HG02678 (cell line): Measurements from ENCODE around the gene CSNK2A3.
"Not testable (repeated sequence)": the region's sequence is repeated elsewhere in the genome, so short reads cannot be mapped to it uniquely, and the experiment has no call there.

ENCODE experiments used
- ATAC-seq: cut with Tn5 transposase; IDR thresholded peaks from one replicate; pipeline ENCODE4 v1.9.1; 2021; ENCODE audit warnings: mild to moderate bottlenecking, moderate library complexity; ENCODE audit not compliant: unreplicated experiment

CSNK2A3 gene

DNA sequence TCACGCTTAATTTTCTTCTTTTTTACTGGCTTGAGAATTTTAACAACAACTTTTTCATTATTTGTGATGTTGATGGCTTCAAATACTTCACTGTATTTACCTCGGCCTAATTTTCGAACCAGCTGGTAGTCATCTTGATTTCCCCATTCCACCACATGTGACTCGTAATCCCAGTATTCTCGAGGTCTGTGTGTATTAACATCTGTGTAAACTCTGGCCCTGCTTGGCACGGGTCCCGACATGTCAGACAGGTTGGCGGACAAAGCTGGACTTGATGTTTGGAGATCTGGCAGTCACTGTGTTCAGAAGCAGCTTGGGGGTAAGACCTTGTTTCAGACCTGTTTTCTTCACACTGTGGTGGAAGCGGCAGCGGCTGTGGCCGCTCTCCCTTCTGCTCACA, at the start of gene CSNK2A3:
Gene CSNK2A3, minus strand, starts transcription at position 373 of the 400 bp plus-strand sequence. Its CDS starts 131 bp downstream, at position 242.
- ATAC-seq = not testable (repeated sequence)

- no peak for ATAC-seq
Observed at GRCh38 chr11:11401960-11402535, 49.0 kb upstream of the CSNK2A3 start.

- ATAC-seq = no peak
Observed at GRCh38 chr11:11400635-11401232, 47.7 kb upstream of the CSNK2A3 start.

- ATAC-seq = no peak
Observed at GRCh38 chr11:11400121-11400520, 47.1 kb upstream of the CSNK2A3 start.

- no peak for ATAC-seq
Observed at GRCh38 chr11:11397781-11398180, 44.7 kb upstream of the CSNK2A3 start.

DNA sequence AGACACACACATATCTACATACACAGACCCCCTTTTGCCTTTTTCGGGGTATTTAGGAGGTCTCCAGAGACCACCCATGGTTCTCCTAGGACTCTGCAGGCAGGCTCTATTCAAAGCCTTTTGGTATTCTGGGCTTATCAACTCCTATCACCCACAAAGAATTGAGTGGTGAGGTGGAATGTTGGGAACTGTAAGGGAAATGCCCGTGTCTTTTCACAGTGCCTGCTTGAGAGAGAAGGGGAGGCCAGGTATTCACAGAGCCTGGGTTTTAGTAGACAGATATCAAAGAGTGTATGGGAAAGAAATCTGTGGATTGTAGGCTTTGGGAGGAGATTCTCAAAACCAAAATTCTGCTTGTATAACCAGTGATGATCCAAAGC, 44.0 kb upstream of the CSNK2A3 start:
- no peak for ATAC-seq

GRCh38 chr11:11396301-11397035, 43.4 kb upstream of the CSNK2A3 start:
- ATAC-seq = no peak

DNA sequence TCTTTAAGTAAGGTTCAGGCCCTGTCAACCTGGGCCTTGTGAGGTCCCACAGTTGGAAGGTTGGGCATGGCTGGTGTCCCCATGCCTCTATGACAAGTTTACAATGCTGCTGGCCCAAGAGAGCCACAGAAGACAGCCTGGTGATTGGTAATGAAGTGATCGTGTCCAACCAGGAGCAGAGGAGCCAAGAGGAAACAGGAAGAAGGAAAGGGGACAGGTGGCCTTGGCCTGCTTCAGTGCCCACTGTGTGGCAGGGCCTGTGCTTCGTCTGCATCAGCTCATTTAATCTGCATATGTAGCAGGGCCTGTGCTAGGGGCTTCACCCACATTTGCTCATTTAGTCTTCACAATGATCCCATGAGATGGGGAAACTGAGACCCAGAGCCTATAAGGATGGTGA, 42.1 kb upstream of the CSNK2A3 start:
- no peak for ATAC-seq

- ATAC-seq = no peak
Observed at GRCh38 chr11:11394241-11394640, 41.2 kb upstream of the CSNK2A3 start.

GRCh38 chr11:11391796-11392463, 38.9 kb upstream of the CSNK2A3 start:
- no peak for ATAC-seq

DNA sequence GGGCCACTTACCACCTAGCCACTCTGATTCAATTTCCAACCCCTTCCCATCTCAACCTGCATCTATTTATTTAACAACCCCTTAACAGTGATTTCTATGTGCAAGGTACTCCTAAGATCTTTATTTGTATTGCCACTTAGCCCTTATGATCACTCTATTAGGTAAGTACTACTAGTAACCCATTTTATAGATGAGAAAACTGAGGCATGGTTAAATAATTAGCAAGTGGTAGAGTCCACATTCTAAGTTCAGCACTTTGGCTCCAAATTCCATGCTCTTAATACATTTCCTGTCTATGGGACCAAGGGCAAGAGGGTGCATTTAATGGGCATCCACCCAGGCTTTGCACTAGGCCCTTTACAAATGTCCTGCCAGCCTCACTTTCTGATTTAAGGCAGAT, 38.1 kb upstream of the CSNK2A3 start:
- ATAC-seq = no peak

DNA sequence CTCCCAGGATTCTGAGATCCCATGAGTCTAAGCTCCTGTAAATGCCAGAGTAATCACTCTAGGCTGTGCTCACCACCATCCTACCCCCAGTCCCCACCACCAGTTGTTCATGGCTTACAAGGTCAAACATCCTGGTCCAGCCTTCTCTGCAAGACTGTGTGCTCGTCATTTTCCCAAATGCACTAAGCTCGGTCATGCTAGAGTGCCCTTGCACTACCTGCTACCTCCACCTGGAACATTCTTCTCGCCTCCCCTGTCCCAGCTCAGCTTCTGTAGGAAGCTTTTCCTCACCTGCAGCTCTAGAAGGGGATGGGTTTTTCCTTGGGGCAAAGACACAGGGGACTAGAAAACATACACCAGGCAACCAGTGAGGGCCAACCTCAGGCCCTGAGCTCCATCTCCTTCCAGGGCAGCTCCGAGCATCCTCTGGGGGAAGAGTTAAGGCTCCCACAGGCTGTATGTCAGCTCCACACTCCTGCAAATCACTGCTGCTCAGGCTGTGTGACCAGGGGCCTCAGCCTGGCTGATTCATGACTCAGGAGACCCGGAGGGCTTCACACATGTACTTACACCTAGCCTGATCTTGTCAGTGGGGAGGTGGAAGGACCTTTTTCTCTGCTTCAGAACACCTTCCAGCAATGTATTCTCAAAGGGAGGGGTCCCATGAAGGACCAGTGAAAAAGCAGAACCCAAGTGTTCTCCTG, 37.2 kb upstream of the CSNK2A3 start:
- no peak for ATAC-seq

DNA sequence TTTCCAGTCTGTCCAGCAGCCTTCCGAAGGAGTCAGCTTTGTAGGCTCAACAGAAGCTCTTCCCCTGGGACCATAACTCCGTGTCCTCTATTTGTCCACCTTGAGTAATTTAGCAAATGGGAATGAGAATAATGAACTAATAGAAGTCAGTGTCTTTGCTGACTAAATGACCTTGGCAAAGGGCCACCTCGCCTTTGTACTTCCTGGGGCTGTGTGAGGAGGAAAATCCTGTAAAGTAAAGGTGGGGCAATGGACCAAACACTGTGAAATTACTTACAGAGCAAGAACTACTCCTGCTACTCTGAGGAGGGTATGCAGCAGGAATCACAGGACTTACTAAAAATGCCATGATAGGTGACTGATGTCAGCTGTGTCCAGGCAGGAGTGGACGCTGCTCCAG, 36.2 kb upstream of the CSNK2A3 start:
- ATAC-seq = no peak

- ATAC-seq = no peak
Observed at GRCh38 chr11:11387622-11388305, 34.7 kb upstream of the CSNK2A3 start.

- no peak for ATAC-seq
Observed at GRCh38 chr11:11387207-11387606, 34.2 kb upstream of the CSNK2A3 start.

DNA sequence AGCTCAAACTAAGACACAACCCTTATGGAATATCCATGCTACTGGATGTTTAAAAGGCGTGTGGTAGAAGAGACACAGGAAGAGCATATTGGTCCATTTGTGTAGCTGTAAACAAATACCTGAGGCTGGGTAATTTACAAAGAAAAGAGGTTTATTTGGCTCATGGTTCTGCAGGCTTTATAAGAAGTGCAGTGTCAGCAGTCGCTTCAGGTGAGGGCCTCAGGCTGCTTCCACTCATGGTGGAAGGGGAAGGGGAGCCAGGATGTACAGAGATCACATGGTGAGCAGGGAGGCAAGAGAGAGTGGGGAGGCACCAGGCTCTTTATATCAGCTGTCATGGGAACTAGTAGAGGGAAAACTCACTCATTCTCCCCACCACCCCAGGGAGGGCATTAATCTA, 31.8 kb upstream of the CSNK2A3 start:
- ATAC-seq = no peak

DNA sequence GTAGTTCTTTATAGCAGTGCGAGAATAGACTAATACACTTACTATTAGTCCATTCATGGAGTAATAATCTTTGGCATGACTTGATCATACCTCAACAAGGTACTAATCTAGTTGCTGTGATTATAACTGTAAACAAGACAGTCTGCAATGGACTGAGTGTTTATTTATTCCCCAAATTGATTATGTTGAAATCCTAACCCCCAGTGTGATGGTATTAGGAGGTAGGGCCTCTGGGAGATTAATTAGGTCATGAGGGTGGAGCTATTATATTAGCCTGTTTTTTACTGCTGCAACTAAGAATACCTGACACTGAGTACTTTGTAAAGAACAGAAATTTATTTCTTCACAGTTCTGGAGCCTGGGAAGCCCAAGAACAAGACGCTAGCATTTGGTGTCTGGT, 30.9 kb upstream of the CSNK2A3 start:
- no peak for ATAC-seq

- ATAC-seq = no peak
Observed at GRCh38 chr11:11382858-11383532, 29.9 kb upstream of the CSNK2A3 start.

DNA sequence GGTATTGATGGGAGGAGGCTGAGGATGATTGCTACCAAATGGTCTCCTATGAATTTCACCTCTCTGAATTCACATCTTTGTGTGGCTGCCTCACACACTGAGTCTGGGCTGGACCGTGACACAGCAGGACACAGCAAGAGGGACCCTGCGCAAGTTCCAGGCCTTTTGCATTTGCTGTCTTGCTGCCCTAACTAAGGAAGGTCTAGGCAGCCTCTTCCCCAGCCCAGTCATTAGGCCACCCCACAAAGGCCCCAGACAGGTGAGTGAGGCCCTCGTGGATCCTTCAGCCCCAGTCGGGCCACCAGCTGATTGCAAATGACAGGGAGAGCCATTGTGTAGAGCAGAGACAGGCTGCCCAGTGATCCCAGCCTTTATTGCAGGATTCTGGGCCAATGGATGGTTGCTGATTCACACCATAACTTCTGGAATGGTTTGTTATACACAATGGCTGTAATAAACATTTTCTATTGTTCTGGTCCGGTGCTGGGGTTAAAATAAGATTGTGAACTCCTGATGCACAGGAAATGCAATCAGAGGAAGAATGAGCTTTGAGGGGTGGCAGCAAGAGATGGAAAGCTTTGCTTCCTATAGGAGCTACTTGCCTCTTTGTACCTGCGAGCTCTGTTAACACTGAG, 28.5 kb upstream of the CSNK2A3 start:
- ATAC-seq = no peak

- no peak for ATAC-seq
Observed at GRCh38 chr11:11380883-11381282, 27.8 kb upstream of the CSNK2A3 start.
